GM20000 (cell line): ENCODE data around the gene PRPSAP1.

Experiments used
- DNase-seq: peaks from one replicate; pipeline ENCODE4 v3.0.0; 2012; ENCODE audit warnings: low spot score
- TF ChIP-seq, protein P1 (sequence below): IDR thresholded peaks from 2 replicates; pipeline ENCODE4 v1.5.1; 2012; ENCODE audit warnings: mild to moderate bottlenecking, control low read depth; ENCODE audit errors: extremely low read depth, missing control alignments

The PRPSAP1 gene

DNA sequence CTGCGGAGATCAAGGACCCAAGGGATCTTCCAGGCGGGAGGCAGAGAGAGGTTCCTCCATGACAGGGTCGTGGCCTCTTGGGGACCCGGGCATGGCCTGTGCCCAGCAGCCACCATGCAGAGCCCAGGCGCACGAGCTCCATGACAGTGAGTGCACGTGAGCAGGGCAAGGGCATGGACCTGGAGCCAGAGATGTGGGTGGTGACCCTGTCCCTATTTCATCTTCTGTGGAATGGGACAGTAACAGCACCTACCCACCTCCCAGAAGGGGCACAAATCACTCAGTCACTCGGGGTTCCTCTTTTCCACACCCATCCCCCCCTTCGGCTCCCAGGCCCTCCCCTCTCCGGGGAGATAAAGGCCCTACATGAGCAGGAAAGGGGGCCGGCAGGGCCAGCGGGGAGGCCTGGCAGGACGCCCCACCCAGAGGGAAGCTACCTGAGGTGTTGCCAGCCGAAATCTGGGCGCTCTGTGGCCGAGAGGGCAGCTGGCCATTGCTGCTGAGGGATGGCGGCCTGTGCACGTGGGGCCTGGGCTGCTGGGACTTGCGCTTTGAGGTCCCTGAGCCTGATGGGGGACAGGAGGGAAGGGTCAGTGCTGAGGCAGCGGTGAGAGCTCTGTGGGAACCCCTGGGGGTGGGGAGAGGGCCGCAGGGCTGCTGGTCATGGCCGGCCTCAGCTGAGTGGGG is 78.2 kb downstream of the PRPSAP1 start:
- TF ChIP-seq, protein P1, sequence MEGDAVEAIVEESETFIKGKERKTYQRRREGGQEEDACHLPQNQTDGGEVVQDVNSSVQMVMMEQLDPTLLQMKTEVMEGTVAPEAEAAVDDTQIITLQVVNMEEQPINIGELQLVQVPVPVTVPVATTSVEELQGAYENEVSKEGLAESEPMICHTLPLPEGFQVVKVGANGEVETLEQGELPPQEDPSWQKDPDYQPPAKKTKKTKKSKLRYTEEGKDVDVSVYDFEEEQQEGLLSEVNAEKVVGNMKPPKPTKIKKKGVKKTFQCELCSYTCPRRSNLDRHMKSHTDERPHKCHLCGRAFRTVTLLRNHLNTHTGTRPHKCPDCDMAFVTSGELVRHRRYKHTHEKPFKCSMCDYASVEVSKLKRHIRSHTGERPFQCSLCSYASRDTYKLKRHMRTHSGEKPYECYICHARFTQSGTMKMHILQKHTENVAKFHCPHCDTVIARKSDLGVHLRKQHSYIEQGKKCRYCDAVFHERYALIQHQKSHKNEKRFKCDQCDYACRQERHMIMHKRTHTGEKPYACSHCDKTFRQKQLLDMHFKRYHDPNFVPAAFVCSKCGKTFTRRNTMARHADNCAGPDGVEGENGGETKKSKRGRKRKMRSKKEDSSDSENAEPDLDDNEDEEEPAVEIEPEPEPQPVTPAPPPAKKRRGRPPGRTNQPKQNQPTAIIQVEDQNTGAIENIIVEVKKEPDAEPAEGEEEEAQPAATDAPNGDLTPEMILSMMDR = no peak
- no peak for DNase-seq

- no peak for DNase-seq
- TF ChIP-seq, protein P1 = no peak
Observed at GRCh38 chr17:76274112-76274956, 79.4 kb downstream of the PRPSAP1 start.

DNA sequence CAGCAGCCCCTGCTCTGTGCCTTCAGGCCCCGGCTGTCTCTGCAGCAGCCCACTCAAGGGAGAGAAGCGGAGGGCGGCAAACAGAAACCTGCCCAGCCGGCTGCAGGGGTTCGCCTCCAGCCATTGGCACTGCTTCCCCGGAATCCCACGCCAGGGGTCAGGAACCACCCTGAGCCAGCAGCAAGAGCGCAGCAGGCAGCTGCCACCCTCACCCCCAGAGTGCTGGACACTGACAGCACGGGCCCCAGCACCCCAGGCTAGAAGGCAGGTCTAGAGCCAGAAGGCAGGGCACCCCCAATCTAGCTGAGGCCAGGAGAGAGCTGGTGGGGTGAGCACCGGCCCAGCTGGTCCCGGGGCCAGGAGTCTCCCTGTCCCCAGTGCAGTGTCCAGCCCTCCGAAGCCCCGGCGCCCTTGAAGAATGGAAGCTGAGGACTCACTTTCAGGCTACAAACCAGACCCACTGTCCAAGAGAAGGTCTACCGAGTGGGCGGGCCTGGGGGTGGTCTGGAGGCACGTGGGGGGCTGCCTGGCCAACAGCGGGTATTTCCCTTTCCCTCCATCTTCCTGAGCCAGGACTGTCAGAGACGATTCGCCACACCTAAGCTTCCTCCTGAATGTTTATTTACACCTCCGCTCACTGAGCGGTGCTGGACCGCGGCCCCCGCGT is 80.1 kb downstream of the PRPSAP1 start:
- DNase-seq = no peak
- TF ChIP-seq, protein P1 = no peak

DNA sequence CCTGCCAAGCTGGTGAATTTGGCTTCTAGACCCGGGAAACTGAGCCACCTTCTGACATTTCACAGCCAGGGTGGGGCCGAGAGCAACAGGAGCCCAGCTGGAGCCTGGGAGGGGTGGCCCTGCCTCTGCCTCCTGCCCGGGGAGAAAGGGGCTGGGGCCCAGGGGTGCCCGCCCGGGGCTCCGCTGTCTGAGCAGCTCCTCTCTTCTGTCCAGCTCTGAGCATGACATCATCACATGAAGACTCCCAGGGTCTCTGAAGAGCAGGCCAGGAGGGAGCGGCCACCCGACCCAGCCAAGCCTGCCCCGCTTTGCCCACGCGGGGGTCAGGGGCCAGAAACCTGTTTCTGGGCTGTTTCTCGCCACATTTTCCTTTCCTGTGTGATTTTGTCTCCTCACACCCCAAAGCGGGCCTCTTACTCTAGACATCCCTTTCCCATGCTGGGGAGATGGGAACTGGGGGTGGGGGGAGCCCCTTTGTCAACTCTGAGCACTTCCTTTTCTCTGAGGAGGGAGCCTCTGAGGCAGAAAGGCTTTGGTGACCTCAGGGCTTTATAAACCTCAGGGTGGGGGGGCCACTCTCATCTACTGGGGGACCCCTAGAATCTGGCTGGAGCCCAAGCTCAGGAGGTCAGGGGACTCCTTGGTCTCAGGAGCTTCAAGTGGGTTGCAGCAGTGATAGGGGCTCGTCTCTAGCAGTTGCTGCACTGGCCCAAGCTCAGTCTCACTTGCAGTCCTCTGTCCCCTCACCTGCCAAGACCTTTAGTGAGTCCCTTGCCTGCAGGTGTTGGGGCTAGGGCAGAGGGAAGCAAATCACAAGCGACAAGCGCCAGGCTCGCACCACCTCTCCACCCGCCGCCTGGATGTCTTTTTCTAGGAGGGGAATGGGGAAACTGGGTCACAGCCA is 80.9 kb downstream of the PRPSAP1 start:
- DNase-seq = peak; percentile 80
- TF ChIP-seq, protein P1 = no peak

- TF ChIP-seq, protein P1 = no peak
- DNase-seq = peak; percentile 91
Observed at GRCh38 chr17:76271669-76272540, 81.8 kb downstream of the PRPSAP1 start.
